ENCODE measurements around the gene CDHR1.

CDHR1 gene

GRCh38 chr10:84201682-84202081, 7.3 kb downstream of the CDHR1 start:
- DNase-seq, result no peak

- DNase-seq, result no peak
Measured at GRCh38 chr10:84202349-84202748, 8.0 kb downstream of the CDHR1 start.

DNA sequence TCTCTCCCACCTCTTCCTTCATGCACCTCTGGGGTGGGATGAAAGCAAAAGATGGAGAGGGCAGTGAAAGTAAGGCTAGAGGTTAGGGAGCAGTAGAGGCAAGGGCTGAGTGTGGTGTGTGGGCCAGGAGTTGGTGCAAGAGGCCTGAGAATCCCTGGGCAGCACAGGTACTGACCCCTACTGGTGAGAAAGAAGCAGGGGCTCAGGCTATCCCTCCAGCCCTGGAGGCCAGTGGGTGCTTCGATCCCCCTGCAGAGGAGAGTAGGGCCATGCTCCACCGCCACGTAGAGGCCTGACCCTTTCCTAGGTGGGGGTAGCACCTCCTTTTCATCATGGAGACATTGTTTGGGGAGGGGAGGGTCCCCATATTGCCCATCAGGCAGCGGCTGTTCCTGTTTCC, 9.8 kb downstream of the CDHR1 start:
- no peak for DNase-seq

DNA sequence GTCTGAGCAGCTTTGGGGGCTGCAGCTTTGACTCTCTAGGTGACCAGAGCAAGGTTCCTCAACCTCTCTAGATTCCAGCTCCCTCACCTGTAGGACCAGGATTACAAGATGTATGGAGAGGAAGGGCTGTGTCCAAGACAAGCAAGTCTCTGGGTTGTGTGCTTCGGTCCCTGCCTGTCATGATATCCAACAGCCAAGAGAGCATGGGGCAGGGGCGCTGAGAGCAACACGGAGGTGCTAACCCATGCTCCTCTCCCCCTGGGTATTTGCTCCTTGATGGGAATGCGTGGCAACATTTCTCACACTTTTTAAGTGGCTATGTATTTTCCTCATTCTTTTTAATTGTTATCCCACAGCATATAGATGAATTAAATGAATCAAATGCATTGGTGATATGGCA, 10.3 kb downstream of the CDHR1 start:
- DNase-seq, result no peak

DNA sequence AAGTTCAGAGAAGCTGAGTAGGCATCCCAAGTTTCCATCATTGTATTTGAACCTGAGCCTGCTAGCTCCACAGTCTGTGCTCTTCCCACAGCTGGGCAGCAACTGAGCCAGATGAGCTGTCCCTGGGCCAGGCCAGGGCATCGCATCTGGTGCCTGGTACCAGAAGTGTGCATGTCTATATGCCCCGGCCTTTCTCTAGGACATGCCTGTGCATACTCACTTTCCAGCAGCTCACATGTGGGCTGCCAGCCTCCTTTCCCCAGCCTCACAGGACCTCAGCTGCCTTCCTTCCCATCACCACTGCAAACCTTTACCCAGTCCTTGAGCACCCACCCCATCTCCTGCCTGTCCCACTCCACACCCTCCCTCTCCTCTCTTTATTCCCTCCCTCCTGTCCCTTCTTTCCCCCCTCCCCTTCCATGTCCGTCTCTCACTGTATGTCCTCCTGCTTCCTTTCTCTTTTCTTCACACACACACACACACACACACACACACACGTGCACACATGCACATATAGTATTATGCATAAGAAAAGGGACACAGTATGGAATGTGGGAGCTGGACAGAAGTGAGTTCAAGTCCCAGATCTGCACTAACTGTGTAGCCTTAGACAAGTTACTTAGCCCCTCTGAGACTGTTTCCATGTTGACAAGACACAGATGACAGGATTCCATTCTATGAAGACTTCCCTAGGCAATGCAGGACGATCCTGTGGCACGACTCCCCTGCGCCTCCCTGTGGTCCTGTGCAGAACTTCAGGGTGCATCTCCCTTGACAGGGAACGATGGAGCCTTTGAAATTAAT, 10.9 kb downstream of the CDHR1 start:
- no peak for DNase-seq

DNA sequence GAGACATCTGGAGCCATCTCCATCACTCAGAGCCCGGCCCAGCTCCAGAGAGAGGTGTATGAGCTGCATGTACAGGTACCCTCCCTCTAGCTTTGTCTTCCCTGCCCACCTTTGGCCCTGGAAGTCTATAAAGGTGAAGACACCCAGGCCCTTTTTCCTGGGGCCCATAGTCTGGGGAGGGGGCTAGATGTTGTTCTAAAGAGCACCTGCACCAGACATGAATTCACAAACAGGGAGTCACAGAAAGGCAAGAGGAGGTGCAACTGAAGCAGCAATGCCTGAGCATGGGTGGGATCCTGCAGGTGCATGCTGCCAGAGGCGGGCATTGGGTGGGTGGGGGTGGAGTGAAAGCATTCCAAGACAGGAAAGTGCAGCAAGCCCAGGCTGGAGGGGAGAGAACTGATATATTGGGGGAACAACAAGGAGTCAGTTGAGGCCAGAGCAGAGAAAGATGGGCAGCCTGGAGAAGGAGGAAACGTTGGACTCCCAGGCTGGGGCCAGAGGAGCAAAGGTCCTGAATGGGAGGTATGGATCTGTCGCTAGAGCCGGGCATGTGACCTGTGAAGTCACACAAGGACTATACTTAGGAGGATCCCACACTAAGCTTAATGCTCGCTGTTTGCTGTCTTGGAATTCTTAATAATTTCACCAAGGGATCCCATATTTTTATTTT, 11.7 kb downstream of the CDHR1 start:
- DNase-seq, result no peak

- DNase-seq, result no peak
Measured at GRCh38 chr10:84208023-84208422, 13.7 kb downstream of the CDHR1 start.

DNA sequence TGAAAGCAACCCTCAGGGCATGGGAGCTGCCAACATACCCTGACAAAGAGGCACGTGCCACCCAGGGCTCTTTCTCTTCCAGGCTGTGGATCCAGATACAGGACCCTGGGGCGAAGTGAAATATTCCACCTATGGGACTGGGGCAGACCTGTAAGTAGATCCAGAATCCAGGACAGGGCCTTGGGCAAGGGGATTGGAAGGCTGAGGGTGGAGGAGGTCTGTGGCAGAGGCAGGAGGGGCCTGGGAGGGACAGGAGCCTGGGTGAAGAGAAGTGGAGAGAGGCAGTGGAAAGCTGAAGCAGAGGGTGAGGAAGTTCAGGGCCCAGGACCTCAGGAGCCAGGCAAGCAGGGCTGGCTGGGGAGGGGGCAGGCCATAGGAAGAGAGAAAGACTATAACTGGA, 17.2 kb downstream of the CDHR1 start:
- no peak for DNase-seq

DNA sequence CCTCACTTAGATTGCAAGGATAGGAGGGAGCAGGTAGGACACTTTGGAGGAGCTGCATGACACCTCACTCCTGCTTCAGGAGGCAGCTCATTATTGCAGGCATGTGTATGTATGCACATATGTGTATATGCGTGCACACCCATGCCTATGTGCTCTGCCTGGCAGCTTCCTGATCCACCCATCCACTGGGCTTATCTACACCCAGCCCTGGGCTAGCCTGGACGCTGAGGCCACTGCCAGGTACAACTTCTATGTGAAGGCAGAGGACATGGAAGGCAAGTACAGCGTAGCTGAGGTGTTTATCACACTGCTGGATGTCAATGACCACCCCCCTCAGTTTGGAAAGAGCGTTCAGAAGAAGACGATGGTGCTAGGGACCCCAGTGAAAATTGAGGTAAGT, 17.7 kb downstream of the CDHR1 start:
- no peak for DNase-seq

GRCh38 chr10:84213076-84213475, 18.7 kb downstream of the CDHR1 start:
- no peak for DNase-seq

DNA sequence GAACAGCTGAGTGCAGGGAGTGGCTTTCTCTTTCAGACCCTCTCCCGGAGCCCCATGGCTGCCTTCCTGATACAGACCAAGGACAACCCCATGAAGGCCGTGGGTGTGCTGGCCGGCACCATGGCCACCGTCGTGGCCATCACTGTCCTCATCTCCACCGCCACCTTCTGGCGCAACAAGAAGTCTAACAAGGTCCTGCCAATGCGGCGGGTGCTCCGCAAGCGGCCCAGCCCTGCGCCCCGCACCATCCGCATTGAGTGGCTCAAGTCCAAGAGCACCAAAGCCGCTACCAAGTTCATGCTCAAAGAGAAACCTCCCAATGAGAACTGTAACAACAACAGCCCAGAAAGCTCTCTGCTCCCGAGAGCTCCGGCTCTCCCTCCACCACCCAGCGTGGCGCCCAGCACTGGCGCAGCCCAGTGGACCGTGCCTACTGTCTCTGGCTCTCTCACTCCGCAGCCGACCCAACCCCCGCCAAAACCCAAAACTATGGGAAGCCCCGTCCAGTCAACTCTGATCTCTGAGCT, 19.8 kb downstream of the CDHR1 start:
- no peak for DNase-seq

- no peak for DNase-seq
Measured at GRCh38 chr10:84214612-84215235, 20.4 kb downstream of the CDHR1 start.

DNA sequence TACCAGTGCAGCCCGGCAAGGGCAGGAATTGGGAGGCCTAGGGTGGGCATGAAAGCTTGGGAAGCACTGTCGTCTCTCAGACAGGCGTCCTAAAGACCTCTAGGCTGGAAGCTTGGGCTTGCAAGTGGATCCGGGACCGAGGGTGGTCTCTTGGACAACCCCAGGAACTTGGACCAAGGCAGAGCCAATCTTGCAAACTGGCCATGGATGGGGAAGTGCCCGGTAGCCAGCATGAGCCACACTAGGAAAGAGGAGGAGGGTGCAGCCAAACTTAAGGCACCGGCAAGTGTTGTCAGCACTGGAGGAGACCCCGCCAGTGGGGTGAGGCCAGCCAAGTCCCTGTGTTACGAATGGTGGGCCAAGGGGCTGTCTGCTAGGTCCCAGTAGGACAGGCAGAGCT, 22.5 kb downstream of the CDHR1 start:
- DNase-seq, result no peak

DNA sequence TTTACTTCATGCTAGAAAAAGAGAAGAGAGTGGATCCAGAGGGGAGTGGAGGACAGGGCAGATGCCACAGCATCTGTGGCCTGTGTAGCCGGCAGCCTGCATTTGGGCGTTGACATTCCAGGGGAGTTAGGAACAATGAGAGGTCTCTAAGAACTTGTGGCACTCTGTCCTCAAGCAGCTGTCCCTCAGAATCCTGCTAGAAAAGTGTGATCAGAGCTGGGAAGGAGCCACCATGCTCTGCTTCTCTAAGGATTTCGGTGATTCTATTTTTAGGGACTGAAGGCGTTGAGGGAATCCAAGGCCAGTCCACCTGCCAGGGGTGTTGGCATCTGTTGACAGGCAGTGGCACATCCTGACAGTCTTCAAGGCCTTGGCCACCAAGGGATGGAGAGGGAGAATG, 23.4 kb downstream of the CDHR1 start:
- DNase-seq, result no peak

GRCh38 chr10:84221916-84222315, 27.6 kb downstream of the CDHR1 start:
- DNase-seq, result no peak

- DNase-seq, result no peak
Measured at GRCh38 chr10:84224411-84225028, 30.2 kb downstream of the CDHR1 start.

DNA sequence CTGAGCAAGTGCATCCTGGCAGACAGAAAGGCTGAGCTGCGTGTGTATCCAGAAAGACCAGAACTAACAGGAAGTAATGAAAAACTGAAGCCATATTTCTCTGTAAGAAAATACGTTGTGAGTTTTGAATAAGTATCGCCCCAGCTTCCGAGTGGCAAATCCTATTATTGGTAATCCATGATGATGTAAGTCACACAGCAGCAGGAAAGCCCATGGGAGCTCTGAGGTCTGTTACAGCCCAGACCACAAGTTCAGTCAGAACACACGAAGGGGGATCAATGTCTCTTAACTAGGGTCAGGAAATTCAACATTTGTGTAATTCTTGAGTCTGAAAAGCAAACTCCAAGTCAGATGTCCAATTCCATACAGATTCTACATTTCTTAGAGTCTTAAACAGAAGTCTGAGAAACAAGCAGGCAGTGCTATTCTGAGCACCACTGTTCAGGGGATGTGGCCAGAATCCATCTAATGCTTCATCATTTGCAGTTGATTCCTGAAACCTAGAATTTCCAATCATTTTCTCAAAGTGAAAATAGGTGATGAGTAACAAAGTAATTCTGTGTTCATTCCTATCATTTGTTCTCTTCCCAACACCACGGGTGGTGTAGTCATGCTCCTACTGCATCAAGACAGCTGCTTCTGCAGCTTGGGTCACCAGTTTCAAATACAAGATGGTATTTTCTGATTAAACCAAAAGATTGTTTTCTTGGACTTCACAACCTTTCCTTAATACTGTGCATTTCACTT, 31.3 kb downstream of the CDHR1 start, which contains the start of gene LRIT2:
Gene LRIT2, minus strand, starts transcription at position 118 of the 747 bp plus-strand sequence. Its CDS starts 24 bp downstream, at position 94.
- no peak for DNase-seq

DNA sequence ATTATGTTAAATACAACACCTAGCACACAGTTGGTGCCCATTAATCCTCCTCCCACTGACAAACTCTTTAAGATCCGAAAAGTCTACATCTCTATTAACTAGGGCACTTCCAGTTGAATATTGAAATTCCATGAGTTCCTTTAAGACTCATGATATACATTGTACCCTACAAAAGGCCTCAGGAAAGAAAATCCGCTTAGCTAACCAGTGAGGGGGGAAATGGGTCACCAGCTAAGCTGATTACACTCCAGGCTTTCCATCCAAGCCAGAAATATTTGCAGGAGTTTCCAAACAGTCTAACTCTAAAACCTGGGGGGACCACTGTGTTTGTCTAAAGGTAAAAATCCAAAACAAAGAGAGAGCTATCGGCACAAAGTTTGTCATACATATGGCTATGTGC, 32.3 kb downstream of the CDHR1 start:
- DNase-seq, result no peak

DNA sequence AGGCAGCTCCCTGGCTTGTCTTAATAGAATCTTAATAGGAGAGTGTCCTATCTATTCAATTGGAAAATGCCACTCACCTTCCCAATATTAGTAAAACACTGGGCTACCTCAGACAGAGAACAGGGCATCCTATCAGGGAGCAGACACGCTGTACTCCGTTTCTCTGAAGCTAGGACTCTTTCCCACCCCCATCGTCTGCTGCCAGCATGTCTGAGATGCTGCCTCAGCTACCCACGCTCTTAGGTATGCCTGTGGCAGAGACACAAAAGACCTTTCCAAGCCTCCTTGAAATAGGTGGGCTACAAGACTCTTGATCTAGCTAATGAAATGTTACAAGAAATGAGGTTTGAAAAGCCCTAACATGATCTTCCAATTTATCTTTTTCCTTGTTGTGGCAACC, 33.5 kb downstream of the CDHR1 start:
- no peak for DNase-seq

GRCh38 chr10:84230359-84230758, 36.0 kb downstream of the CDHR1 start:
- no peak for DNase-seq

GRCh38 chr10:84232376-84232775, 38.0 kb downstream of the CDHR1 start:
- no peak for DNase-seq

- DNase-seq, result no peak
Measured at GRCh38 chr10:84233940-84234339, 39.6 kb downstream of the CDHR1 start.

DNA sequence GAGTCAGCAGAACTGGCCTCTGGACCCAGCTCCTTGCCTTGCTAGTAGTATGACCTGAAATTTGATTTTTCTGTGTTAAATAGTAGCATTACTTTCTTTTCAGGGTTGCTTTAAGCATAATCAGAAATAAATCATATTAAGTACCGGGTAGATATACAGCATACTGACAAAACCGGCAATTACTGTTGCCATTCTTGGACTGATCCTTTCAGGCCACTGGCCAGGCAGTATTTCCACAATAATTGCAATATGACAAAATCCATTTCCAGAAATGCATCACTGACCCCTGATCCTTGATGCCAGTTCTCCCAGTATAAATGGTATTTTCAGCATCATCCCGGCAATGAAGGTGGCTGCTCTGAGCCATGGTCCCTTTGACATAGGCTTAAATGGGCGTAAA, 40.1 kb downstream of the CDHR1 start:
- no peak for DNase-seq

Measured in NCI-H1436 treated with DMSO at 0.1 percent for 48 hours (cell line).